OCI-M1 (cell line): Measurements from ENCODE around the gene PAFAH2.
"Not testable (repeated sequence)": the region's sequence is repeated elsewhere in the genome, so short reads cannot be mapped to it uniquely, and the experiment has no call there.

Source experiments
- DNase-seq: peaks from one replicate; lab custom pipeline; 2025; lab: John Stamatoyannopoulos, UW

Gene PAFAH2

DNA sequence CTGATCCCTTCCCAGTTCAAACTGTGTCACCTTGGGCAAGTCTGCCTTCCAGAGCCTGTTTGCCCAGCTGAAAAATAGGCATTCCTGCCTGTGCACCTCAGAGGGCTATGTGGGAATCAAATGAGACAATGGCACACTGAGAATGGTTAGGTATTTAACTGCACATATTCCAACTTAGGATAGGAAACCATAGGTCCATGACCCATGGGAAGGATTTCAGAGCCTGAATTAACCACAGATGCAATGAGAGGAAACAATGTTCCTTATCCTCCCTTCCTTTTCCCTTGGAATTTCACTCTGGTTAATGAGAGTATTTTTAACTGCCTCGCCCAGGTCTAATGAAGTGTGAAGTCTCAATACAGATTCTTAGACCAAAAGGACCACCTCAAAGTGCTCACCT, 12.7 kb downstream of the PAFAH2 start:
- no peak for DNase-seq

DNA sequence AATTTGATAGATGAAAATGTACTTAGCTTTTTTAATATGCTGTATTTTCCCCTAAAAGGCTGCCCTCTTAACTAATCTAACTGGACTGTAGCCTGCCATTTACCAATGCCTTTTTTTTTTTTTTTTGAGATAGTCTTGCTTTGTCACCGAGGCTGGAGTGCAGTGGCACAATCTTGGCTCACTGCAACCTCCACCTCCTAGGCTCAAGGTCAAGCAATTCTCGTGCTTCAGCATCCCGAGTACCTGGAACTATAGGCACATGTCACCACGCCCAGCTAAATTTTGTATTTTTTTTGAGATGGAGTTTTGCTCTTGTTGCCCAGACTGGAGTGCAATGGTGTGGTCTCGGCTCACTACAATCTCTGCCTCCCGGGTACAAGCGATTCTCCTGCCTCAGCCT, 18.7 kb downstream of the PAFAH2 start:
- no peak for DNase-seq

DNA sequence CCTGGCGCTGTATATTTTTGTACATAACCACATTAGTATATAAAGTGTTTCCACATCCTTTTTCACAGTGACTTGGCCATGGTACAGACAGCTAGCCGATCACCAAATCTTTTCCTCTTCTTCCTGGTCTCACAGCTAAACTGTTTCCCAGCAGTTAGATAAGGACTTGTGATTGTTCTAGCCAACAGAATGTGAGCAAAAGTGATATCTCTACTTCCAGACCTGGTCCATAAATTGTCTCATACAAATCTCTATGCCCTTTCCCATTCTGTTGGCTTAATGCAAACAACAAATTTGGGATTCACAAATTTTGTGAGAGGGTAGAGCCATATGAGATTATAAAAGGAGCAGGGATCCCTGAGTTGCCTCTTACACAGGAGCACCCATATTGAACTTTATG, 19.5 kb downstream of the PAFAH2 start:
- DNase-seq = peak; percentile 43

DNA sequence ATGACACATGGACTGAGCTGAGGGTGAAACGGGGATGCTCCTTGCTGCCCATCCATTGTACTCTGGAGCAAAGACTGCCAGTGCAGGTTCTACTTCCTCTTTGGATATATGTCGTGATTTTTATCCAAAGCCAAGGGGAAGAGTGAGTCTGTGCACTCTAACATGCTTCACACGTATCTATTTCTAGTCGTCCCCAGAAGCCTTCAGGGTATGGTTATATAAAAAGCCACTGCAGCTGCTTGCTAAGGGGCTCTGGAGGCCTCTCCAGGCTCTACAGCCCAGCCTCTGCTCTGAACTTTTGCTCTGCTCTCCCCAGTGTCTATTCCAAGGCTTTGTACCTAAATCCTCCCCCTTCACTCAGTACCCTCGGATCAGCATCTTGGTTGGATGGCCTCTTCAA, 20.1 kb downstream of the PAFAH2 start:
- DNase-seq = no peak

DNA sequence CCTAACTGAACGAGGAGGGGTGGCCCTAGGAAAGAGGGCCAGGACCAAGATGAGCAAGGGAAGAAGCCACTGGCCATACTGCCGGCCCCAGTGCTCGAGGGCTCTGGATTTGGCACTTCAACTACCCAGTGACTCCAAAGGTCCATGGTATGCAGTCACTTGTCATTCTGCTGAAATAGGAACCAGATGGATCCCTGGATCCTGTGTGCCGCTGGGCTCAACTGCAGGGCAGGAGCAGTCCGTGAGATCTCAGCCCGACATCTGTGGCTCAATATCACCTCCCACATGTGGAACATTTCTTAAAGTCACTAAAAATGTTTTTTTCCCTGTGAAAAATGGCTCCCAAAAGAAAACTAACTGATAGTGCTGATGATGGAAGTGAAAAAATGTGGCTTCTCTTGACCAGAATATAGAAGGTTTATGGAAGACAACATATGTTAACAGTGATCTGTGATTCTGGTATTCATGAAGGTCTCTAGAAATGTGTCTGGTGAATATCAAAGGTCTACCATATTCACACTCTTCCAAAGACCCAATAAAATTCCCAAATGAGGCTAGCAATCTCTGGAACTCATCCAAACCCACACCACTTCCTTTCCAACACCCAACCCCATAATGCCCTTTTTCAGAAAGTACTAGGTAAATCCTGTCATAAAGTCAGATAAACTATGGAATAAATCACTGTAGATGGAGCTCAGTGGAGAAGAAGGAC, 24.1 kb downstream of the PAFAH2 start:
- DNase-seq = no peak

- DNase-seq = no peak
Measured at GRCh38 chr1:25971811-25972180, 26.1 kb downstream of the PAFAH2 start.

- DNase-seq = peak; percentile 92
Measured at GRCh38 chr1:25971066-25971810, 26.6 kb downstream of the PAFAH2 start.

DNA sequence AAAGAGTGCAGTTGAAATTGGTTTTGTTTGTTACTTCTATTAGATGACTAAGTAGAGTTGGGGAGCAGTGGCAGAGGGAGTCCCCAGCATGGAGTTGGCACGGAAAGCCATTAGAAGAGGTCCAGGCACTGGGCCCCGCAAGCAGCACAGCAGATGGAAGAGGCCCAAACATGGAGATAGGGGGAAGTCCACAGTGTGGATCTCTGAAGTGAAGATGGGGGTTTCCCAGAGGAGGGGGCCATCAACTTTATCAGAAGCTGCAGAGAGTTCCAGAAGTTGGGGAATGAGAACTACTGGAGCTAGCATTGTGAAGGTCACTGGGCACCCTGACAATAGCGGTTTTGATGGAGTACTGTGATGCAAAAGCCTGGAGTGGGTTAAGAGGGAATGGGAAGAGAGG, 30.6 kb downstream of the PAFAH2 start:
- no peak for DNase-seq

DNA sequence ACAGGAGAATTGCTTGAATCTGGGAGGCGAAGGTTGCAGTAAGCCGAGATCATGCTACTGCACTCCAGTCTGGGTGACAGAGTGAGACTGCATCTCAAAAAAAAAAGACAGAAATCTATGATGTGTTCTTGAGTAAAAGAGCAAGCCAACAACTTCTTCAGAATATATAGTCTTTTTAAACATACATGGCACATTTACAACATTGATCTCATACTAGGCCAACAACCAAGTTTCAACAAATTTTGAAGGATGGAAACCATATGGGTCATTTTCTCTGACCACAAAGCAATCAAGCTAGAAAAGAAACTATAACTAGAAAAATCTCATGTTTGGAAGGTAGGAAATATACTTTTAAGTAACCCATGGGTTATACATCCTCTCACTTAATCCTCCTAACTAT, 38.3 kb downstream of the PAFAH2 start:
- no peak for DNase-seq

- no peak for DNase-seq
Measured at GRCh38 chr1:25958465-25958864, 39.4 kb downstream of the PAFAH2 start.

DNA sequence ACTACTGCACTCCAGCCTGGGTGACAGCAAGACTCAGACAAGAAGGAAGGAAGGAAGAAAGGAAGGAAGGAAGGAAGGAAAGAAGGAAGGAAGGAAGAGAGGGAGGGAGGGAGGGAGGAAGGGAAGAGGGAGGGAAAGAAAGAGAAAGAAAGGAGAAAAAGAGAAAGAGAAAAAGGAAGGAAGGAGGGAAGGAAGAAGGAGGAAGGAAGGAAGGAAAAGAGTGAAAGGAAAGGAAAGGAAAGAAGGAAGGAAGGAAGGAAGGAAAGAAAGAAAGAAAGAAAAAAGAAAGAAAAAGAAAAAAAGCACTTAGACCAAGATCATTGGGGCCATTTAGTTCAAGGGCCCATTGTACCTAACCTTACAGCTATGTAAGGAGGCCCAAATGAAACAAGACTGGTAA, 42.3 kb downstream of the PAFAH2 start:
- DNase-seq = no peak

- no peak for DNase-seq
Measured at GRCh38 chr1:25954282-25954938, 43.5 kb downstream of the PAFAH2 start.

GRCh38 chr1:25952841-25953401, 44.9 kb downstream of the PAFAH2 start:
- DNase-seq = no peak

DNA sequence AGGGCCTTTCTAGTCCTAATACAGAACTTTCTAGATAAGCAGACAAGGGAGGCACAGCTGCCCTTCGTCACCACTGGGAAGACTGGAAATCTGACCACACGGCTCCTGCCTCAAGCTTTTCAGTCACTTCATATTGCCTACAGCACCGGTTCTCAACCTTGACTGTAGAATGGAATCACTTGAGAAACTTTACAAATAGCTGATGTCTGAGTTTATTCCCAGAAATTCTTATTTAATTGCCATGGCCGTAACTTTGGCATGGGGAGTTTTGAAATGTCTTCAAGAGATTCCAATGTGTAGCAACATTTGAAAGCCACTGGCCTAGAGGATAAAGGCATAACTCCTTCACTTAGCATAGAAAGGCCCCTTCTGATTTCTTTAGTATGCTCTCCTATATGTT, 49.2 kb downstream of the PAFAH2 start:
- no peak for DNase-seq

DNA sequence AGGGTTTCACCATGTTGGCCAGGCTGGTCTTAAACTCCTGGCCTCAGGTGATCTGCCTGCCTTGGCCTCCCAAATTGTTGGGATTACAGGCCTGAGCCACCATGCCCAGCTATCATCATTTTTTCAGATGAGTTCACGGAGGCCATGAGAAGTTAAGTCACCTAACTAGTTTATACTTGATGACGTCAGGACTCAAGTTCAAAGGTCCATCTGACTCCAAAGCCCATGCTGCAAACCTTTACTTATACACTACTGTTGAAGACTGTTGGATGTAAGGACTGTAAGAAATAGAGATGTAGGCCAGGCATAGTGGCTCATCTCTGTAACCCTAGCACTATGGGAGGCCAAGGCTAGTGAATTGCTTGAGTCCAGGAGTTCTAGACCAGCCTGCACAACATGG, 50.8 kb downstream of the PAFAH2 start:
- DNase-seq = no peak

DNA sequence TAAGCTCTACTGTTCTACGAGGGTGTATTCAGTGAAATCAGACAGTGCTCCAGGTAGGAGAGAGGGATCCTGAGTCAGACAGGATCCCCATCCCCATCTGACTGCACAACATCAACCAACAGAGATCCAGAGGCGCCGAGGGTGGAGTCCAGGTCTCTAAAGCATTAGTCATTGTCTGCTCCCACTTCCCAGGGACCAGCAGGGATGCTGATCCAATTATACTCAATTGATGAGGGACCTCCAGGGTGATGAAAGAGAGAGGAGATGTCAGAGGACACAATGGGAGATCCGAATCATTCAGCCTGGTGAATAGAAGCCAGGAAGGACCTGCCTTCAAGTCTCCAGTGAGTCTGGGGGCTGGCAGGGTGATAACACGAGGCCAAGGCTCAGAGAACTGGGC, 52.1 kb downstream of the PAFAH2 start:
- no peak for DNase-seq

GRCh38 chr1:25944986-25945385, 52.9 kb downstream of the PAFAH2 start:
- no peak for DNase-seq

GRCh38 chr1:25943511-25943910, 54.4 kb downstream of the PAFAH2 start:
- DNase-seq = not testable (repeated sequence)

GRCh38 chr1:25936947-25937346, 60.9 kb downstream of the PAFAH2 start:
- no peak for DNase-seq

- peak; percentile 94 for DNase-seq
Measured at GRCh38 chr1:25933479-25934365, 64.1 kb downstream of the PAFAH2 start.

DNA sequence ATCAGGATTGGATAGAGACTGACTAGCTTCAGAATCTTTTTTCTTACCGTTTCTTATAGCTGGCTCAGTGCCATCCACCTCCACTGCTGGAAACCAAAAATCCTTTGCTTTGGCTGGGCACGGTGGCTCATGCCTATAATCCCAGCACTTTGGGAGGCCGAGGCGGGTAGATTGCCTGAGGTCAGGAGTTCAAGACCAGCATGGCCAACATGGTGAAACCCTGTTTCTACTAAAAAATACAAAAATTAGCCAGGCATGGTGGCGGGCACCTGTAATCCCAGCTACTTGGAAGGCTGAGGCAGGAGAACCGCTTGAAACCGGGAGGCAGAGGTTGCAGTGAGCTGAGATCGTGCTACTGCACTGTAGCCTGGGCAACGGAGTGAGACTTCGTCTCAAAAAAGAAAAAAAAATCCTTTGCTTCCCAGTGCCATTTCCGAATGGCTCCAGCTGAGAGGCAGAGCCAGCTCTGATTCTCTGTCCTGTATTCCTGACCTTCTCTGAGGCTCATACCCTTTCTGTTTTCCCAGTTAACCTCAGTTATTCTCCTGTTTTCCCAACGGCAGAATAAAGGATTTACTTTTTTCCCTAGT, 65.0 kb downstream of the PAFAH2 start:
- not testable (repeated sequence) for DNase-seq

DNA sequence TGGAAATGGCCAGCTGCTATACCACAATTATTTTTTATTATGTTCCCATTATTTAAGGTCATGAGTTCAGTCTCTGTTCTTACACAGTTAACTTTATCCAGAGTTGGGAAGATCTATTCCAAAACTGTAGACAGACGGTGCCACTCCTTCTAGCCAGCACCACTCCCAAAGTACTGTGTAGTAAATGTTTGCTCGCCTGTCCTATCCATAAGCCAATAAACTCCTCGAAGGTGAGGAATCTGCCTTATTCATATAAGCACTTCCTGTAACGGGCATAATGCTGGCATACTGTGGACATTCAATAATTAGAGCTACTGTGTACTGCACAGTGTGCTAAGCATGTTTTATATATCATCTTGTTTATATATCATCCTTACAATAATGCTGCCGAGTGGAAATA, 65.5 kb downstream of the PAFAH2 start:
- no peak for DNase-seq
